Measurements from ENCODE around the gene ITPR2. TPM values are rescaled to one million over a fixed set of nuclear protein-coding genes. Genes with fewer than 3 reads are reported as not detected.

ITPR2 gene
- total RNA-seq, 1 experiment from 2014 or later, result 14.3 TPM

DNA sequence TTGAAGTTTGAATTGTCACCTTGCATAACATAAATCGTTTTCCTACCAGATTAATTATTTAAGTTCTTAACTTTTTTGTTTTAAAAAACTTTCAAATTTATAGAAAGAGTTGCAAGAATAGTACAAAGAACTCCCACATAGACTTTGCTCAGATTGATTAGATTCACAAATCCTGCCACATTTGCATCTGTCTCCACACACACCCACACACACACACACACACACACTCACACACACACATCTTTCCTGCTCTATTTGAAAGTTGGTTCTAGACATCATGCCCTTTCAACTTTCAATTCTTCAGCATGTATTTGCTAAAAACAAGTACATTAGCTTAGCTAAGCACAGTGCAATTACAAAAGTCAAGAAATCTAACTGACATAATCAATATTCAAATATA is 184.0 kb downstream of the ITPR2 start:
- DNase-seq (ENCODE audit: unreplicated experiment), result no peak
- POLR2A ChIA-PET, result interaction anchor here (0.5 to 0.7 kb wide), 2 partner anchors 18 to 901 kb away, joined by 3 read pairs; no protein-coding TSS in a partner anchor
- peaks cover 13% of the 10 kb centered on the region for H3K36me3 Mint-ChIP-seq (ENCODE audit: insufficient read depth, unreplicated experiment)
- peaks cover 12% of the 10 kb centered on the region for H3K9me3 Mint-ChIP-seq (ENCODE audit: unreplicated experiment)
- H3K27me3 Mint-ChIP-seq (ENCODE audit: insufficient read depth, unreplicated experiment), result no peaks in the 10 kb centered on the region
- BruUV-seq (replicated peaks), result no TSS peak
- TF ChIP-seq, protein P1, sequence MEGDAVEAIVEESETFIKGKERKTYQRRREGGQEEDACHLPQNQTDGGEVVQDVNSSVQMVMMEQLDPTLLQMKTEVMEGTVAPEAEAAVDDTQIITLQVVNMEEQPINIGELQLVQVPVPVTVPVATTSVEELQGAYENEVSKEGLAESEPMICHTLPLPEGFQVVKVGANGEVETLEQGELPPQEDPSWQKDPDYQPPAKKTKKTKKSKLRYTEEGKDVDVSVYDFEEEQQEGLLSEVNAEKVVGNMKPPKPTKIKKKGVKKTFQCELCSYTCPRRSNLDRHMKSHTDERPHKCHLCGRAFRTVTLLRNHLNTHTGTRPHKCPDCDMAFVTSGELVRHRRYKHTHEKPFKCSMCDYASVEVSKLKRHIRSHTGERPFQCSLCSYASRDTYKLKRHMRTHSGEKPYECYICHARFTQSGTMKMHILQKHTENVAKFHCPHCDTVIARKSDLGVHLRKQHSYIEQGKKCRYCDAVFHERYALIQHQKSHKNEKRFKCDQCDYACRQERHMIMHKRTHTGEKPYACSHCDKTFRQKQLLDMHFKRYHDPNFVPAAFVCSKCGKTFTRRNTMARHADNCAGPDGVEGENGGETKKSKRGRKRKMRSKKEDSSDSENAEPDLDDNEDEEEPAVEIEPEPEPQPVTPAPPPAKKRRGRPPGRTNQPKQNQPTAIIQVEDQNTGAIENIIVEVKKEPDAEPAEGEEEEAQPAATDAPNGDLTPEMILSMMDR (IDR thresholded peaks at IDR 0.05; ENCODE audit: unreplicated experiment), result no peak
- no peak overlapping the region for H3K27ac Mint-ChIP-seq (ENCODE audit: low read depth, unreplicated experiment)
- CTCF ChIA-PET, result interaction anchor here (0.6 kb wide), 2 partner anchors 235 to 429 kb away, joined by 3 read pairs; no protein-coding TSS in a partner anchor
- intact Hi-C loops (cut with micrococcal nuclease), result no loop called here
- no peak overlapping the region for H3K4me3 Mint-ChIP-seq (ENCODE audit: unreplicated experiment)
- peaks cover 16% of the 10 kb centered on the region for H3K4me1 Mint-ChIP-seq (ENCODE audit: insufficient read depth, unreplicated experiment)

DNA sequence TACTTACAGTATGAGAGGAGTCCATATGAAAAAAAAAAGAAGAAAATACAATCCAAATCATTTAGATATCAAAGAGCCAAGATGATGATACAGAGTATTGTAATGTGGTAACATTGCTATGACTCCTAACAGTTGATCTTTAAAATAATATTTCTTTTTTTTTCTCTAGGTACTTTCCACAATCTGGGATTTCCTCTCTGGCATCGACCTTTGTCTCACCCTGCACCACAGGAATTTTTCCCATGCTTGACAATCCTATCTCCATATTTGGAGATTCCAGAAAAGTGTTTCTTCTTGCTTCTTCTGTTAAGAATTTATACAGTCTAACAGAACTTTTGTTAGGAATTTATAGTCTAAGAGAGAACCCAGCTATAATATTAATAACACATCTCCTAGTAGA is 184.4 kb downstream of the ITPR2 start:
- H3K27ac Mint-ChIP-seq (ENCODE audit: low read depth, unreplicated experiment), result no peak overlapping the region
- CTCF ChIA-PET, result no interaction called here
- peaks cover 12% of the 10 kb centered on the region for H3K9me3 Mint-ChIP-seq (ENCODE audit: unreplicated experiment)
- intact Hi-C loops (cut with micrococcal nuclease), result no loop called here
- POLR2A ChIA-PET, result interaction anchor here (0.5 to 0.7 kb wide), 2 partner anchors 18 to 901 kb away, joined by 3 read pairs; no protein-coding TSS in a partner anchor
- DNase-seq (ENCODE audit: unreplicated experiment), result peak; percentile 59
- peaks cover 12% of the 10 kb centered on the region for H3K36me3 Mint-ChIP-seq (ENCODE audit: insufficient read depth, unreplicated experiment)
- H3K4me1 Mint-ChIP-seq (ENCODE audit: insufficient read depth, unreplicated experiment), result peaks cover 16% of the 10 kb centered on the region
- no peaks in the 10 kb centered on the region for H3K27me3 Mint-ChIP-seq (ENCODE audit: insufficient read depth, unreplicated experiment)
- no TSS peak for BruUV-seq (replicated peaks)
- no peak overlapping the region for H3K4me3 Mint-ChIP-seq (ENCODE audit: unreplicated experiment)
- TF ChIP-seq, protein P1 (IDR thresholded peaks at IDR 0.05; ENCODE audit: unreplicated experiment), result no peak

DNA sequence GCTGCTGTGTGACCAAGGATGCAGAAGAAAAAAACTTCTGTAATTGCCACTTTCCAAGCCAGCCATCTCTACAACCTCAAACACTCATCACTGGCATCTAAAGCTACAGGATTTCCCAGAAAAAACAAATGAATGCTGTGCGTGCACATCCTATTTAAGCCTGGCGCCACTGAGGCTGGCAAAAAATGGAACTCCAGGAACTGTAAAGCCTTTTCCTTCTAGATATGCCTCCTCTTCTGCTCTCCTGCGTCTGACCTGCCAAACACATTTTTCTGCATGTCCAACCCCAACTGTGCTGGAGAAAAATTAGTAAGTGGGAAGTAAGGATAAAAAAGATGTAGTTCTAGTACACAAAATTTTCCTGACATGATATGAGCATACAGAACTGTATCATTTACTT is 184.9 kb downstream of the ITPR2 start:
- H3K36me3 Mint-ChIP-seq (ENCODE audit: insufficient read depth, unreplicated experiment), result peaks cover 6% of the 10 kb centered on the region
- intact Hi-C loops (cut with micrococcal nuclease), result no loop called here
- BruUV-seq (replicated peaks), result no TSS peak

DNA sequence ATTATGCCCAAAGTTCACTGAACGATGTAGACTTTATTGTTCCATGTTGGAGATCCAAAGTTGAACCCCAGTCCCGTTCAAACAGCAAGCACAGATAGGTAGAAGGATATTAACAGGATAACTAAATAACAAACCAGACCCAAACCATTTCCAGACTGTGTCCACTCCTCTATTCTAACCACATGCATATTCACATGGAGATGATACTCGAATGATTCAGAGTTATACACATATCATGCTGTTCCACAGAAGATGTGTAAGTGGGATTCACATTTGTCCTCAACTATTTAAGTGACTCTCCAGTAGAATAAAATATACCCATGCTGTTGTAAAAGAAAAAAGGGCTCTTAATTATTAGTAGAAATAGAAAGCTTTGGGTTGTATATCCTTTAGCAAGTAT is 185.9 kb downstream of the ITPR2 start:
- H3K4me1 Mint-ChIP-seq (ENCODE audit: insufficient read depth, unreplicated experiment), result peaks cover 16% of the 10 kb centered on the region
- no TSS peak for BruUV-seq (replicated peaks)
- ChIA-PET POLR2A (no interaction called here), CTCF (interaction anchor here (0.7 to 1.0 kb wide), 3 partner anchors 8 to 528 kb away, joined by 3 to 4 read pairs (median 3); no protein-coding TSS in a partner anchor)
- intact Hi-C loops (cut with micrococcal nuclease), result no loop called here
- H3K36me3 Mint-ChIP-seq (ENCODE audit: insufficient read depth, unreplicated experiment), result peaks cover 4% of the 10 kb centered on the region
- TF ChIP-seq, protein P1 (IDR thresholded peaks at IDR 0.05; ENCODE audit: unreplicated experiment), result no peak
- H3K27ac Mint-ChIP-seq (ENCODE audit: low read depth, unreplicated experiment), result no peak overlapping the region
- H3K4me3 Mint-ChIP-seq (ENCODE audit: unreplicated experiment), result no peak overlapping the region
- H3K9me3 Mint-ChIP-seq (ENCODE audit: unreplicated experiment), result peaks cover 12% of the 10 kb centered on the region
- DNase-seq (ENCODE audit: unreplicated experiment), result no peak
- H3K27me3 Mint-ChIP-seq (ENCODE audit: insufficient read depth, unreplicated experiment), result no peaks in the 10 kb centered on the region

More for the DNA sequence above, 184.9 kb downstream of the ITPR2 start:
- no peak overlapping the region for H3K27ac Mint-ChIP-seq (ENCODE audit: low read depth, unreplicated experiment)
- H3K27me3 Mint-ChIP-seq (ENCODE audit: insufficient read depth, unreplicated experiment), result no peaks in the 10 kb centered on the region
- TF ChIP-seq, protein P1 (IDR thresholded peaks at IDR 0.05; ENCODE audit: unreplicated experiment), result no peak
- H3K4me3 Mint-ChIP-seq (ENCODE audit: unreplicated experiment), result no peak overlapping the region
- no peak for DNase-seq (ENCODE audit: unreplicated experiment)
- ChIA-PET CTCF (interaction anchor here (0.5 to 0.8 kb wide), 3 partner anchors 32 to 528 kb away, joined by 3 read pairs; no protein-coding TSS in a partner anchor), POLR2A (interaction anchor here (0.6 kb wide), 1 partner anchor 329 kb away, joined by 3 read pairs; no protein-coding TSS in a partner anchor)
- H3K4me1 Mint-ChIP-seq (ENCODE audit: insufficient read depth, unreplicated experiment), result peaks cover 16% of the 10 kb centered on the region
- H3K9me3 Mint-ChIP-seq (ENCODE audit: unreplicated experiment), result peaks cover 12% of the 10 kb centered on the region
